Central memory CD4-positive, alpha-beta T cell (primary cell): ENCODE measurements around the gene PRKAG2.
"Not testable (repeated sequence)": the region's sequence is repeated elsewhere in the genome, so short reads cannot be mapped to it uniquely, and the experiment has no call there.

ENCODE experiments used
- DNase-seq: peaks from one replicate; pipeline ENCODE4 v3.0.0; 2022

PRKAG2 gene

GRCh38 chr7:151797667-151798307 is 79.1 kb downstream of the PRKAG2 start:
- not testable (repeated sequence) for DNase-seq

GRCh38 chr7:151796871-151797537 is 79.9 kb downstream of the PRKAG2 start:
- no peak for DNase-seq

- DNase-seq = no peak
Measured at GRCh38 chr7:151796091-151796870, 80.6 kb downstream of the PRKAG2 start.

GRCh38 chr7:151795168-151795811 is 81.6 kb downstream of the PRKAG2 start:
- peak; percentile 37 for DNase-seq

- no peak for DNase-seq
Measured at GRCh38 chr7:151794508-151795167, 82.3 kb downstream of the PRKAG2 start.

- no peak for DNase-seq
Measured at GRCh38 chr7:151793991-151794507, 82.9 kb downstream of the PRKAG2 start.

- DNase-seq = no peak
Measured at GRCh38 chr7:151793531-151793951, 83.4 kb downstream of the PRKAG2 start.

- DNase-seq = no peak
Measured at GRCh38 chr7:151792636-151793035, 84.3 kb downstream of the PRKAG2 start.

GRCh38 chr7:151792086-151792485 is 84.8 kb downstream of the PRKAG2 start:
- DNase-seq = no peak

- no peak for DNase-seq
Measured at GRCh38 chr7:151790830-151791620, 85.9 kb downstream of the PRKAG2 start.

GRCh38 chr7:151790095-151790829 is 86.7 kb downstream of the PRKAG2 start:
- no peak for DNase-seq

GRCh38 chr7:151789380-151789947 is 87.5 kb downstream of the PRKAG2 start:
- DNase-seq = no peak

- no peak for DNase-seq
Measured at GRCh38 chr7:151787348-151787747, 89.6 kb downstream of the PRKAG2 start.

GRCh38 chr7:151786936-151787335 is 90.0 kb downstream of the PRKAG2 start:
- DNase-seq = no peak

- no peak for DNase-seq
Measured at GRCh38 chr7:151786241-151786640, 90.7 kb downstream of the PRKAG2 start.

GRCh38 chr7:151785681-151785965 is 91.3 kb downstream of the PRKAG2 start:
- DNase-seq = no peak

GRCh38 chr7:151784853-151785680 is 91.8 kb downstream of the PRKAG2 start:
- no peak for DNase-seq

GRCh38 chr7:151783958-151784575 is 92.8 kb downstream of the PRKAG2 start:
- no peak for DNase-seq
